SK-N-SH treated with all-trans-retinoic acid at 6 μM for 48 hours (cell line): ENCODE data around the gene SPAG9.

ENCODE experiments used
- ATAC-seq: fragments of 200-7000 bp; cut with Tn5 transposase; 3 replicates; pipeline ENCODE4 v1.9.1; 2020; ENCODE audit warnings: mild to moderate bottlenecking, moderate library complexity
- ARNTL ChIP-seq: fragments of 450-650 bp; formaldehyde crosslinking; IDR thresholded peaks from 2 replicates; pipeline ENCODE4 v1.5.0; 2020; ENCODE audit warnings: low read depth, mild to moderate bottlenecking, moderate library complexity, borderline replicate concordance
- BACH2 ChIP-seq: fragments of 250-450 bp; sonication (Bioruptor Pico); IDR thresholded peaks from 2 replicates; pipeline ENCODE4 v1.9.0; 2021; ENCODE audit warnings: mild to moderate bottlenecking, borderline replicate concordance
- CREB5 ChIP-seq: fragments of 250-450 bp; sonication (Bioruptor Pico); IDR thresholded peaks from 2 replicates; pipeline ENCODE4 v1.5.1; 2020; ENCODE audit warnings: low read depth, mild to moderate bottlenecking, moderate library complexity
- CSDC2 ChIP-seq: fragments of 250-450 bp; sonication (Bioruptor Pico); IDR thresholded peaks from 2 replicates; pipeline ENCODE4 v1.5.0; 2020; ENCODE audit warnings: mild to moderate bottlenecking, moderate library complexity
- CSRNP3 ChIP-seq: fragments of 250-450 bp; sonication (Bioruptor Pico); IDR thresholded peaks from 2 replicates; pipeline ENCODE4 v1.5.1; 2021; ENCODE audit warnings: mild to moderate bottlenecking, moderate library complexity
- ESRRG ChIP-seq: fragments of 250-450 bp; sonication (Bioruptor Pico); IDR thresholded peaks from 2 replicates; pipeline ENCODE4 v1.6.1; 2021; ENCODE audit warnings: mild to moderate bottlenecking
- OSR1 ChIP-seq: fragments of 250-450 bp; sonication (Bioruptor Pico); IDR thresholded peaks from 2 replicates; pipeline ENCODE4 v1.8.0; 2022; ENCODE audit warnings: moderate library complexity, mild to moderate bottlenecking, inconsistent platforms
- PATZ1 ChIP-seq: fragments of 250-450 bp; sonication (Bioruptor Pico); IDR thresholded peaks from 2 replicates; pipeline ENCODE4 v1.8.0; 2020; ENCODE audit warnings: mild to moderate bottlenecking, moderate library complexity, borderline replicate concordance
- POU6F1 ChIP-seq: fragments of 250-450 bp; sonication (Bioruptor Pico); IDR thresholded peaks from 2 replicates; pipeline ENCODE4 v1.8.0; 2021; ENCODE audit warnings: low read depth, mild to moderate bottlenecking, moderate library complexity, borderline replicate concordance
- PPARA ChIP-seq: fragments of 250-450 bp; sonication (Bioruptor Pico); IDR thresholded peaks from 2 replicates; pipeline ENCODE4 v1.5.0; 2020; ENCODE audit warnings: mild to moderate bottlenecking, borderline replicate concordance
- RARB ChIP-seq: fragments of 250-450 bp; sonication (Bioruptor Pico); IDR thresholded peaks from 2 replicates; pipeline ENCODE4 v1.8.0; 2021; ENCODE audit warnings: mild to moderate bottlenecking, moderate library complexity
- SNAI2 ChIP-seq: fragments of 250-450 bp; sonication (Bioruptor Pico); IDR thresholded peaks from 2 replicates; pipeline ENCODE4 v1.5.0; 2020; ENCODE audit warnings: mild to moderate bottlenecking, moderate library complexity
- TOX ChIP-seq: fragments of 250-450 bp; sonication (Bioruptor Pico); IDR thresholded peaks from 2 replicates; pipeline ENCODE4 v1.8.0; 2021; ENCODE audit warnings: mild to moderate bottlenecking, moderate library complexity, borderline replicate concordance
- TSHZ2 ChIP-seq: fragments of 250-450 bp; sonication (Bioruptor Pico); IDR thresholded peaks from 2 replicates; pipeline ENCODE4 v1.5.0; 2020; ENCODE audit warnings: mild to moderate bottlenecking, moderate library complexity
- ZC3H10 ChIP-seq: fragments of 250-450 bp; sonication (Bioruptor Pico); IDR thresholded peaks from 2 replicates; pipeline ENCODE4 v1.5.1; 2021; ENCODE audit warnings: mild to moderate bottlenecking, moderate library complexity
- ZFP3 ChIP-seq: fragments of 250-450 bp; sonication (Bioruptor Pico); IDR thresholded peaks from 2 replicates; pipeline ENCODE4 v1.5.0; 2020; ENCODE audit warnings: mild to moderate bottlenecking, moderate library complexity
- ZFP30 ChIP-seq: fragments of 450-650 bp; formaldehyde crosslinking; IDR thresholded peaks from 2 replicates; pipeline ENCODE4 v1.5.0; 2022; ENCODE audit warnings: mild to moderate bottlenecking, moderate library complexity
- ZNF565 ChIP-seq: fragments of 450-650 bp; formaldehyde crosslinking; conservative IDR thresholded peaks from 2 replicates; pipeline ENCODE4 v1.5.0; 2020; ENCODE audit warnings: low read depth, mild to moderate bottlenecking, moderate library complexity
- ZNF70 ChIP-seq: fragments of 450-650 bp; formaldehyde crosslinking; IDR thresholded peaks from 2 replicates; pipeline ENCODE4 v1.5.0; 2020; ENCODE audit warnings: mild to moderate bottlenecking, moderate library complexity
- ZNF8 ChIP-seq: fragments of 450-650 bp; formaldehyde crosslinking; IDR thresholded peaks from 2 replicates; pipeline ENCODE4 v1.5.0; 2020; ENCODE audit warnings: mild to moderate bottlenecking, moderate library complexity

Gene SPAG9

GRCh38 chr17:50988427-50988826, 132.2 kb downstream of the SPAG9 start (continued):
- no peak for TF ChIP-seq CREB5 (CRISPR knock-in tag)

GRCh38 chr17:50986989-50987660, 133.5 kb downstream of the SPAG9 start:
- peak; percentile 93 for ATAC-seq
- TF ChIP-seq TOX (CRISPR knock-in tag) (no peak), ARNTL (CRISPR knock-in tag) (no peak), CSDC2 (CRISPR knock-in tag) (no peak), ESRRG (CRISPR knock-in tag) (no peak), BACH2 (CRISPR knock-in tag) (no peak), CREB5 (CRISPR knock-in tag) (no peak), SNAI2 (CRISPR knock-in tag) (no peak), CSRNP3 (no peak), ZNF70 (CRISPR knock-in tag) (no peak), POU6F1 (CRISPR knock-in tag) (no peak), RARB (CRISPR knock-in tag) (no peak), ZFP30 (CRISPR knock-in tag) (no peak), ZNF8 (no peak), ZFP3 (CRISPR knock-in tag) (no peak), PPARA (CRISPR knock-in tag) (no peak), ZNF565 (no peak), PATZ1 (CRISPR knock-in tag) (no peak), TSHZ2 (CRISPR knock-in tag) (no peak), ZC3H10 (CRISPR knock-in tag) (no peak), OSR1 (CRISPR knock-in tag) (no peak)

GRCh38 chr17:50981279-50981678, 139.4 kb downstream of the SPAG9 start:
- TF ChIP-seq ZFP30 (CRISPR knock-in tag) = no peak
- TF ChIP-seq ZNF565 = no peak
- no peak for TF ChIP-seq ZC3H10 (CRISPR knock-in tag)
- no peak for TF ChIP-seq RARB (CRISPR knock-in tag)
- no peak for TF ChIP-seq CSRNP3
- TF ChIP-seq BACH2 (CRISPR knock-in tag) = no peak
- no peak for ATAC-seq
